Mesenchymal stem cell (in vitro differentiated cells and primary cell): ENCODE measurements around the gene LMX1B.

Experiments
- DNase-seq: peaks from one replicate; pipeline ENCODE4 v3.0.0-alpha.2; 2013
- H2AFZ ChIP-seq: one replicate; pipeline ENCODE4 v1.6.1; 2013; ENCODE audit warnings: low read depth, mild to moderate bottlenecking, control low read depth, inconsistent platforms, low read length, moderate library complexity
- H2AK5ac ChIP-seq: 2 replicates; pipeline ENCODE4 v1.6.1; 2013; ENCODE audit warnings: low read length, moderate library complexity, mild to moderate bottlenecking, inconsistent platforms; ENCODE audit not compliant: severe bottlenecking
- H2BK120ac ChIP-seq: one replicate; pipeline ENCODE4 v1.6.1; 2013; ENCODE audit warnings: low read depth, mild to moderate bottlenecking, inconsistent platforms, low read length, moderate library complexity
- H2BK12ac ChIP-seq, 2 experiments: one replicate each; pipeline ENCODE4 v1.6.1; 2013; ENCODE audit warnings: inconsistent platforms in 2 of 2, low read length in 2 of 2, mild to moderate bottlenecking in 2 of 2, moderate library complexity in 2 of 2, control low read depth in 1 of 2
- H2BK15ac ChIP-seq: one replicate; pipeline ENCODE4 v1.6.1; 2013; ENCODE audit warnings: mild to moderate bottlenecking, low read depth, inconsistent platforms; ENCODE audit not compliant: poor library complexity, severe bottlenecking
- H2BK5ac ChIP-seq: 2 replicates; pipeline ENCODE4 v1.6.1; 2013; ENCODE audit warnings: low read depth, mild to moderate bottlenecking, low read length, control low read depth, inconsistent platforms; ENCODE audit not compliant: poor library complexity, severe bottlenecking
- H3K14ac ChIP-seq, 2 experiments: one replicate each; pipeline ENCODE4 v1.6.1; 2013; ENCODE audit warnings: inconsistent platforms in 2 of 2, low read length in 2 of 2, control low read depth in 1 of 2, mild to moderate bottlenecking in 1 of 2, moderate library complexity in 1 of 2
- H3K18ac ChIP-seq, 2 experiments: one replicate each; pipeline ENCODE4 v1.6.1; 2013; ENCODE audit warnings: inconsistent platforms in 2 of 2, low read length in 2 of 2, control low read depth in 1 of 2, low read depth in 1 of 2, mild to moderate bottlenecking in 1 of 2
- H3K23ac ChIP-seq, 2 experiments: one replicate each; pipeline ENCODE4 v1.6.1; 2013; ENCODE audit warnings: inconsistent platforms in 2 of 2, low read length in 2 of 2, mild to moderate bottlenecking in 2 of 2, moderate library complexity in 2 of 2, control low read depth in 1 of 2
- H3K27ac ChIP-seq: 2 replicates; pipeline ENCODE4 v1.5.1; 2013; ENCODE audit warnings: mild to moderate bottlenecking, moderate library complexity, low read length, control low read depth, inconsistent platforms; ENCODE audit not compliant: poor library complexity, severe bottlenecking
- H3K27me3 ChIP-seq, 2 experiments: 2 replicates each; pipeline versions ENCODE4 v1.6.1 to v1.7.0; 2013; ENCODE audit warnings: low read length in 2 of 2, mild to moderate bottlenecking in 2 of 2, moderate library complexity in 2 of 2, control low read depth in 1 of 2, inconsistent platforms in 1 of 2; ENCODE audit not compliant: control insufficient read depth in 1 of 2, insufficient read depth in 1 of 2
- H3K36me3 ChIP-seq, 2 experiments: 2 replicates each; pipeline versions ENCODE4 v1.6.1 to v1.7.0; 2013; ENCODE audit warnings: low read length in 2 of 2, control low read depth in 1 of 2, inconsistent platforms in 1 of 2, low read depth in 1 of 2, mild to moderate bottlenecking in 1 of 2; ENCODE audit not compliant: insufficient read depth in 2 of 2, control insufficient read depth in 1 of 2
- H3K4ac ChIP-seq, 2 experiments: one replicate each; pipeline ENCODE4 v1.6.1; 2013; ENCODE audit warnings: inconsistent platforms in 2 of 2, low read length in 2 of 2, mild to moderate bottlenecking in 2 of 2, moderate library complexity in 2 of 2, control low read depth in 1 of 2, low read depth in 1 of 2
- H3K4me1 ChIP-seq: 2 replicates; pipeline ENCODE4 v1.6.1; 2013; ENCODE audit warnings: low read depth, low read length, control low read depth; ENCODE audit not compliant: control insufficient read depth, insufficient read depth
- H3K4me2 ChIP-seq: 2 replicates; pipeline ENCODE4 v1.6.1; 2013; ENCODE audit warnings: low read length, mild to moderate bottlenecking, inconsistent platforms; ENCODE audit not compliant: poor library complexity, severe bottlenecking
- H3K4me3 ChIP-seq, 2 experiments: 2 replicates each; pipeline versions ENCODE4 v1.5.1 to v1.7.0; 2013; ENCODE audit warnings: low read length in 2 of 2, mild to moderate bottlenecking in 2 of 2, control low read depth in 1 of 2, low read depth in 1 of 2; ENCODE audit not compliant: insufficient read depth in 1 of 2
- H3K79me1 ChIP-seq: replicated peaks from 2 replicates; pipeline ENCODE4 v1.6.1; 2013; ENCODE audit warnings: mild to moderate bottlenecking, control low read depth, low read length, inconsistent platforms; ENCODE audit not compliant: poor library complexity, severe bottlenecking
- H3K9ac ChIP-seq: 2 replicates; pipeline ENCODE4 v1.7.0; 2013; ENCODE audit warnings: mild to moderate bottlenecking, low read length, moderate library complexity
- H3K9me3 ChIP-seq: 2 replicates; pipeline ENCODE4 v1.7.0; 2013; ENCODE audit warnings: mild to moderate bottlenecking, low read length; ENCODE audit not compliant: control insufficient read depth
- H4K8ac ChIP-seq: one replicate; pipeline ENCODE4 v1.6.1; 2013; ENCODE audit warnings: inconsistent platforms, mild to moderate bottlenecking, low read length, moderate library complexity
- H4K91ac ChIP-seq: one replicate; pipeline ENCODE4 v1.6.1; 2013; ENCODE audit warnings: mild to moderate bottlenecking, low read length, inconsistent platforms
- WGBS: methylation state at CpG from one replicate; pipeline ENCODE4 v1.1.7; 2013; ENCODE audit warnings: mixed read lengths; 5-methylcytosine and 5-hydroxymethylcytosine counted together

Gene LMX1B

DNA sequence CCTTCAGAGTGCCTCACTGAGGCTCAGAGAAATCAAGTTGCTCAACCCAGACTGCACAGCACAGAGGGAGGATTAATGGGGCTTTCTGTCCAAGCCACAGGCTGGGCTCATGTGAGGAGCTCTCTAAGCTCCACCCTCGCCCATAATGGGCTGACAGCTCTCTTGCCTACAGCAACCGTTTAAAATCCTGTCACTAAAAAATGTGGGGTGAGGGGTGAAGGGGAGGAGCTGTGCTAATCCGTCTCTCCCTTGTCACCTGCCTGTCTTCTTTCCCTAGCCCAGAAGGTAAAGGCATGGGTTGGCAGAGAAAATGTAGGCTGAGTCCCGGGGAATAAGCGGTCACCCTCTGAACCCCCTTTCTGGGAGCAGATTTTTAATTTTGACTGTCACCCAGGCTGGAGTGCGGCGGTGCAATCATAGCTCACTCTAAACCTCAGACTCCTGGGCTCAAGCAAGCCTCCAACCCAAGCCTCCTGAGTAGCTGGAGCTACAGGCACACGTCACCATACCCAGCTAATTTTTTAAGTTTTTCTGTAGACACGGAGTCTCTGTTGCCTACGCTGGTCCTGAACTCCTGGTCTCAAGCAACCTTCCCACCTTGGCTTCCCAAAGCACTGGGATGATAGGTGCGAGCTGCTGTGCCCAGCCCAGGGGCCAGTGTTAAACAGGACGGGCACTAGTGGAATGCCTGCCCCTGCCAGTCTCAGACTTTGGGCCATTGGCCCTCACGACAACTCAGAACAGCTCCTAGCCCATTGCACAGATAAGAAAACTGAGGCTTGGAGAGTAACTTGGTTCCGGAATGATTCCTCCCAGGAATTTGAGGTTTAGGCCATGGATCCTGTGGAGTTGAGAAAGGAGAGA, 89.5 kb downstream of the LMX1B start:
- H3K9ac ChIP-seq, result no peak overlapping the region
- H2BK120ac ChIP-seq, result no peak overlapping the region
- H2AK5ac ChIP-seq, result no peak overlapping the region
- no peak overlapping the region for H3K27ac ChIP-seq
- no peak overlapping the region for H2BK5ac ChIP-seq
- H2BK15ac ChIP-seq, result no peak overlapping the region
- no peak overlapping the region for H3K4ac ChIP-seq
- 82% methylated on average over 11 of the region's 14 CpGs for WGBS
- DNase-seq, result peak; percentile 25
- peaks cover 66 to 86% of the 10 kb centered on the region in 2 experiments for H3K27me3 ChIP-seq
- no peaks in the 10 kb centered on the region for H3K79me1 ChIP-seq
- H3K4me3 ChIP-seq, result no peak overlapping the region
- H3K4me2 ChIP-seq, result no peak overlapping the region
- H2BK12ac ChIP-seq, result no peak overlapping the region
- H3K9me3 ChIP-seq, result no peaks in the 10 kb centered on the region
- peaks cover 11% of the 10 kb centered on the region for H3K4me1 ChIP-seq
- peak overlapping the region; percentile 11 for H4K91ac ChIP-seq
- H4K8ac ChIP-seq, result no peak overlapping the region
- H3K36me3 ChIP-seq, result no peaks in the 10 kb centered on the region
- H3K18ac ChIP-seq, result no peak overlapping the region
- H2AFZ ChIP-seq, result no peak overlapping the region
- H3K14ac ChIP-seq, result no peak overlapping the region
- no peak overlapping the region for H3K23ac ChIP-seq

DNA sequence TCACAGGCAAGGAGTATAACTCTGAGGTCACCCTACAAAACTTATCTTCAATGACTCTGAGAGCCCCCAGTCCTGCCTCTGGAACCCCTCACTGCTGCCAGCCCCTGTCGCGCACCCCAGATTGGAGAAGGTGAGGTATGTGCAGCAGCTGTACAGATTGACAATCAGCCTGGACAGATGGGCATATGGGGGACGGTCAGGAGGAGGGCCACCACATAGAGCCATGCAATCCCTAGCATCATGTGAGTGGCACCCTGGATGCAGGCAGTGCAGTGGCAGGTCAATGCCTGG, 90.1 kb downstream of the LMX1B start:
- no peak overlapping the region for H3K4me3 ChIP-seq
- H3K4me1 ChIP-seq, result peaks cover 11% of the 10 kb centered on the region
- 99% methylated on average over 3 of the region's 3 CpGs for WGBS
- no peak overlapping the region for H3K9ac ChIP-seq
- H4K91ac ChIP-seq, result no peak overlapping the region
- no peaks in the 10 kb centered on the region for H3K79me1 ChIP-seq
- H3K9me3 ChIP-seq, result no peaks in the 10 kb centered on the region
- H2AK5ac ChIP-seq, result no peak overlapping the region
- H3K23ac ChIP-seq, result no peak overlapping the region
- H2BK12ac ChIP-seq, result no peak overlapping the region
- no peak overlapping the region for H3K27ac ChIP-seq
- no peak overlapping the region for H4K8ac ChIP-seq
- no peak overlapping the region for H3K4me2 ChIP-seq
- no peak overlapping the region for H2AFZ ChIP-seq
- no peak overlapping the region for H3K14ac ChIP-seq
- peaks cover 65 to 88% of the 10 kb centered on the region in 2 experiments for H3K27me3 ChIP-seq
- DNase-seq, result no peak
- H3K18ac ChIP-seq, result no peak overlapping the region
- no peaks in the 10 kb centered on the region for H3K36me3 ChIP-seq
- H2BK120ac ChIP-seq, result no peak overlapping the region
- H3K4ac ChIP-seq, result no peak overlapping the region
- H2BK5ac ChIP-seq, result no peak overlapping the region
- H2BK15ac ChIP-seq, result no peak overlapping the region

DNA sequence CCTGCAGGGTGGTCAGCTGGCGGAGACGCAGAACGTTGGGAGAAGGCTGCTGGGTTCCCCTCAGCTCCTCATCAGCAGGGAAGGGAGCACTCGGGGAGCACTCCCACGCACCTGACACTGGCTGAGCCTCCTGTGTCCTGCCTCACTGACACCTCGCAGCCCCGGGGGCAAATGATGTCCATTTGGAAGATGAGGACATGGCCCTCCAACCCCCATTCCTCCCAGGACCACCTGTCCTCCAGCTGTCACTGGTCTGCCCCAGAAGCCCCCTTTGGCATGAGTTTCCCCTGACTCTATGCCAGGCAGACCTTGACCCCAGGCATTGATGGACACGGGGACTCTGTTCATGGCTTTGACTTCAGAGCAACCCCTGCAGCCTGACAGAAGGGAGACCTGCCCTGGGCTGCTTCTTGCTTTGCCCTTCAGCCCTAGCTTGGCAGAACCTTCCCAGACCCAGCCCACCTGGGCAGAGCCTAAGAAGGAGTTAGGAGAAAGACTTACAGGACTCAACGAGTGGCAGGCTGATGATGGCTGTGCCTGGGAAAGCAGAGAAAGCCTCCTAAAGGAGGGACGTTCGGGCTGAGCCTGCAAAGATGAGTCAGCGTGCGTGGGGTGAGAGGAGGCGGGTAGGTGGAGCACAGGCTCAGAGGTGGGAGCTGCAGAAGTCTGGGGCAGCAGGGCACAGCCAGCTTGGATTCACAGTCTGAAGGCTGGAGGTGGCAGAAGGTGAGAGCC, 90.6 kb downstream of the LMX1B start:
- no peak overlapping the region for H3K14ac ChIP-seq
- peak; percentile 68 for DNase-seq
- H3K27me3 ChIP-seq, result peaks cover 60 to 88% of the 10 kb centered on the region in 2 experiments
- H2BK12ac ChIP-seq, result no peak overlapping the region
- no peak overlapping the region for H3K27ac ChIP-seq
- H3K9me3 ChIP-seq, result no peaks in the 10 kb centered on the region
- H2AK5ac ChIP-seq, result no peak overlapping the region
- H2BK5ac ChIP-seq, result no peak overlapping the region
- no peak overlapping the region for H3K23ac ChIP-seq
- H3K4me1 ChIP-seq, result peaks cover 11% of the 10 kb centered on the region
- H3K4ac ChIP-seq, result no peak overlapping the region
- H2BK15ac ChIP-seq, result no peak overlapping the region
- WGBS, result 48% methylated on average over 14 of the region's 14 CpGs
- no peak overlapping the region for H4K91ac ChIP-seq
- H3K4me3 ChIP-seq, result peak overlapping the region in 1 of 2 experiments; percentile 63
- no peak overlapping the region for H2BK120ac ChIP-seq
- no peak overlapping the region for H3K18ac ChIP-seq
- H2AFZ ChIP-seq, result no peak overlapping the region
- H3K79me1 ChIP-seq, result no peaks in the 10 kb centered on the region
- H3K4me2 ChIP-seq, result no peak overlapping the region
- no peak overlapping the region for H4K8ac ChIP-seq
- no peaks in the 10 kb centered on the region for H3K36me3 ChIP-seq
- H3K9ac ChIP-seq, result peak overlapping the region; percentile 28
